Measurements from ENCODE around the gene WARS2. TPM values are rescaled to one million over a fixed set of nuclear protein-coding genes. Genes with fewer than 3 reads are reported as not detected.

The WARS2 gene
- total RNA-seq, 1 donor from 2014 or later = 11.9 TPM

DNA sequence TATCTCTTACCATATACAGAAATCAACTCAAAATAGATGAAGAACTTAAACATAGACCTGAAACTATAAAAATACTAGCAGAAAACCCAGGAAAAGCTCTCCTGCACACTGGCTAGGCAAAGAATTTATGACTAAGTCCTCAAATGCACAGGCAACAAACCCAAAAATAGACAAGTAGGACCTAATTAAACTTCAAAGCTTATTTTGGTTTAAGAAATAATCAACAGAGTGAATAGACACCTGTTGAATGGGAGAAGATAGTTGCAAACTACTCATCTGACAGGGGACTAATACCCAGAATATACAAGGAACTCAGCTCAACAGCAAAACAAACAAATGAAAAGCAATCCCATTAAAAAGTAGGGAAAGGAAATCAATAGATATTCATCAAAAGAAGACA is 40.7 kb downstream of the WARS2 start:
- TF ChIP-seq, protein P1, sequence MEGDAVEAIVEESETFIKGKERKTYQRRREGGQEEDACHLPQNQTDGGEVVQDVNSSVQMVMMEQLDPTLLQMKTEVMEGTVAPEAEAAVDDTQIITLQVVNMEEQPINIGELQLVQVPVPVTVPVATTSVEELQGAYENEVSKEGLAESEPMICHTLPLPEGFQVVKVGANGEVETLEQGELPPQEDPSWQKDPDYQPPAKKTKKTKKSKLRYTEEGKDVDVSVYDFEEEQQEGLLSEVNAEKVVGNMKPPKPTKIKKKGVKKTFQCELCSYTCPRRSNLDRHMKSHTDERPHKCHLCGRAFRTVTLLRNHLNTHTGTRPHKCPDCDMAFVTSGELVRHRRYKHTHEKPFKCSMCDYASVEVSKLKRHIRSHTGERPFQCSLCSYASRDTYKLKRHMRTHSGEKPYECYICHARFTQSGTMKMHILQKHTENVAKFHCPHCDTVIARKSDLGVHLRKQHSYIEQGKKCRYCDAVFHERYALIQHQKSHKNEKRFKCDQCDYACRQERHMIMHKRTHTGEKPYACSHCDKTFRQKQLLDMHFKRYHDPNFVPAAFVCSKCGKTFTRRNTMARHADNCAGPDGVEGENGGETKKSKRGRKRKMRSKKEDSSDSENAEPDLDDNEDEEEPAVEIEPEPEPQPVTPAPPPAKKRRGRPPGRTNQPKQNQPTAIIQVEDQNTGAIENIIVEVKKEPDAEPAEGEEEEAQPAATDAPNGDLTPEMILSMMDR (IDR thresholded peaks at IDR 0.05) = no peak
- no peaks in the 10 kb centered on the region for H3K9me3 ChIP-seq
- H3K27ac ChIP-seq = no peak overlapping the region

DNA sequence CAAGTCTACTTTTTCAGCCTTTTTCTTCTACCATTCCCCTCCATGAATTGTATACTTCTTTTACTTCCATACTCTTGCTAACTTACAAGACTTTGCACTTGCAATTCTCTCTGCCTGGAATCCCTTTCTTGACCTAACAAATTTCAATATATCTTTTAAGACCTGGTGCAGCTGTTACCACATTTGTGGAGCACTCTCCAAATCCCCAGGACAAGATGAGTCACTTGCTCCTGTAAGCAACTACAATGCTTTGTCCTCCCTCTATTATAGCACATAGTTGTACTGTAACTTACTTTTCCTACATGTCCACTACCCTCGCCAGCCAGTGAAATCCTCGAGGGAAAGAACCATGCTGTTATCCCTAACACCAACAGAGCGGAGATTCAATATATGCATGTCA is 43.1 kb downstream of the WARS2 start:
- H3K27me3 ChIP-seq = no peaks in the 10 kb centered on the region
- no peaks in the 10 kb centered on the region for H3K36me3 ChIP-seq
- TF ChIP-seq, protein P1 (IDR thresholded peaks at IDR 0.05) = no peak
- no peak overlapping the region for H3K4me3 ChIP-seq
- no peak for DNase-seq (ENCODE audit: low spot score in 2 of 2)
- no peak overlapping the region for H3K27ac ChIP-seq
- intact Hi-C loops (cut with DNase I) = no loop called here
- H3K4me1 ChIP-seq = peaks cover 0 to 15% of the 10 kb centered on the region in 2 donors
- no peaks in the 10 kb centered on the region for H3K9me3 ChIP-seq

More for the DNA sequence above, 40.7 kb downstream of the WARS2 start:
- no peaks in the 10 kb centered on the region for H3K27me3 ChIP-seq
- intact Hi-C loops (cut with DNase I) = no loop called here
- H3K4me3 ChIP-seq = no peak overlapping the region
- peaks cover 5 to 20% of the 10 kb centered on the region in 2 donors for H3K4me1 ChIP-seq
- no peaks in the 10 kb centered on the region for H3K36me3 ChIP-seq
- no peak for DNase-seq (ENCODE audit: low spot score in 2 of 2)

- Histone ChIP-seq H3K9me3 (no peaks in the 10 kb centered on the region), H3K27me3 (no peaks in the 10 kb centered on the region), H3K4me1 (peaks cover 0 to 4% of the 10 kb centered on the region in 2 donors), H3K36me3 (no peaks in the 10 kb centered on the region), H3K27ac (peak overlapping the region in 1 of 2 donors; percentile 53), H3K4me3 (no peak overlapping the region)
- no peak for DNase-seq (ENCODE audit: low spot score in 2 of 2)
- TF ChIP-seq, protein P1 (IDR thresholded peaks at IDR 0.05) = no peak
- intact Hi-C loops (cut with DNase I) = no loop called here
These were observed 46.7 kb downstream of the WARS2 start for GRCh38 chr1:119093721-119094120.

- Histone ChIP-seq H3K4me1 (peaks cover 0 to 8% of the 10 kb centered on the region in 2 donors), H3K36me3 (no peaks in the 10 kb centered on the region), H3K27me3 (no peaks in the 10 kb centered on the region), H3K4me3 (no peak overlapping the region), H3K27ac (no peak overlapping the region), H3K9me3 (no peaks in the 10 kb centered on the region)
- no peak for DNase-seq (ENCODE audit: low spot score in 2 of 2)
- intact Hi-C loops (cut with DNase I) = no loop called here
- TF ChIP-seq, protein P1 (IDR thresholded peaks at IDR 0.05) = no peak
These were observed 48.8 kb downstream of the WARS2 start for GRCh38 chr1:119091618-119092017.

- H3K4me3 ChIP-seq = no peak overlapping the region
- TF ChIP-seq, protein P1 (IDR thresholded peaks at IDR 0.05) = no peak
- intact Hi-C loops (cut with DNase I) = no loop called here
- DNase-seq (ENCODE audit: low spot score in 2 of 2) = no peak
- no peaks in the 10 kb centered on the region for H3K27me3 ChIP-seq
- peaks cover 0 to 8% of the 10 kb centered on the region in 2 donors for H3K4me1 ChIP-seq
- H3K36me3 ChIP-seq = no peaks in the 10 kb centered on the region
- H3K9me3 ChIP-seq = no peaks in the 10 kb centered on the region
- no peak overlapping the region for H3K27ac ChIP-seq
These were observed 50.2 kb downstream of the WARS2 start for GRCh38 chr1:119090250-119090649.

DNA sequence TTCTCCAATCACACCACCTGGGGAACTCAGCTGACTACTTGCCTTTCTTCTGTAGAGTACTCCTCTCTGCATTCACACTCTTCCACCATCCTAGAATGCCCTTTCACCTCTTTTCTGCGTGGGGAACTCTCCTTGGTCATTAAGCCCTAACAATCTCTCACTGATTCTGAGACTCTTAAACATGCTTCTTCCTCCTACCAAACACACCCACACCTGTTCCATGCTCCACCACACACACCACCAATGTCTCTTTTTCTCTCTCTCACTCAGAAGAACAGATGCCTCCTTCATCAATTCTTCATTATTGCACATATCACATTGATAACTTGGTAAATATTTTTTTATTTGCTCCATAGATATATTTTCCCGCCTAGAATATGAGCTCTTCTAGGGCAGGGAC is 53.6 kb downstream of the WARS2 start:
- peaks cover 0 to 4% of the 10 kb centered on the region in 2 donors for H3K4me1 ChIP-seq
- no peak overlapping the region for H3K27ac ChIP-seq
- no peak for DNase-seq (ENCODE audit: low spot score in 2 of 2)
- no peaks in the 10 kb centered on the region for H3K36me3 ChIP-seq
- H3K4me3 ChIP-seq = no peak overlapping the region
- intact Hi-C loops (cut with DNase I) = no loop called here
- H3K27me3 ChIP-seq = no peaks in the 10 kb centered on the region
- TF ChIP-seq, protein P1 (IDR thresholded peaks at IDR 0.05) = no peak
- H3K9me3 ChIP-seq = no peaks in the 10 kb centered on the region
